Activated naive CD4-positive, alpha-beta T cell treated with anti-CD3 and anti-CD28 coated beads, Interleukin-2, amount 50 U/mL, for 24 hours (primary cell): ENCODE data around the gene PHLDB3.

Source experiments
- H3K27ac Mint-ChIP-seq: one replicate; pipeline ENCODE4 v1.8.0; 2021; ENCODE audit warnings: mild to moderate bottlenecking, mixed read lengths
- H3K27me3 Mint-ChIP-seq: one replicate; pipeline ENCODE4 v1.8.0; 2021; ENCODE audit warnings: mixed read lengths
- H3K36me3 Mint-ChIP-seq: one replicate; pipeline ENCODE4 v1.8.0; 2021; ENCODE audit warnings: mixed read lengths
- H3K4me1 Mint-ChIP-seq: one replicate; pipeline ENCODE4 v1.8.0; 2021; ENCODE audit warnings: mixed read lengths
- H3K4me3 Mint-ChIP-seq: one replicate; pipeline ENCODE4 v1.8.0; 2021; ENCODE audit warnings: mild to moderate bottlenecking, mixed read lengths
- H3K9me3 Mint-ChIP-seq: one replicate; pipeline ENCODE4 v1.8.0; 2021; ENCODE audit warnings: mixed read lengths

The PHLDB3 gene

DNA sequence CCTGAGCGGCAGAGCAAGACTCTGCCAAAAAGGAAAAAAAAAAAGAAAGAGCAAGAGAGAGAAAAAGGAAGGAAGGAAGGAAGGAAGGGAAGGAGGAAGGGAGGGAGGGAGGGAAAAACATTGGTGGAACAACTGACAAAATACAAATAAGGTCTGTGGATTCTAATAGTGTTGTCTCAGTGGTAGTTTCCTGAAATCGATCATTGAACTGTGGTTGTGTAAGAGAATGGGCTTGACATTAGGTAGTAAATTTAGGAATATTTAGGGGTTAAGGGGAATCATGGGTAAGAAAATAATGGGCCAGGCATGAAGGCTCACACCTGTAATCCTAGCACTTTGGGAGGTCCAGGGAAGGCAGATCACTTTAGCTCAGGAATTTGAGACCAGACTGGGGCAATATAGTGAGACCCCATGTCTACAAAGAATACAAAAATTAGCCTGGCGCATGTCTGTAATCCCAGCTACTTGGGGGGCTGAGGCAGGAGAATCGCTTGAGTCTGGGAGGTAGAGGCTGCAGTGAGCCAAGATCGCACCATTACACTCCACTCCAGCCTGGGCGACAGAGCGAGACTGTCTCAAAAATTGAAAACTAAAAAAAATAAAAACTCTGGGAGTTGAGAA, 14.5 kb downstream of the PHLDB3 start:
- H3K27ac Mint-ChIP-seq, result peak overlapping the region; percentile 69
- H3K36me3 Mint-ChIP-seq, result peaks cover 5% of the 10 kb centered on the region
- no peaks in the 10 kb centered on the region for H3K27me3 Mint-ChIP-seq
- H3K9me3 Mint-ChIP-seq, result no peaks in the 10 kb centered on the region
- no peak overlapping the region for H3K4me3 Mint-ChIP-seq
- peaks cover 10% of the 10 kb centered on the region for H3K4me1 Mint-ChIP-seq

DNA sequence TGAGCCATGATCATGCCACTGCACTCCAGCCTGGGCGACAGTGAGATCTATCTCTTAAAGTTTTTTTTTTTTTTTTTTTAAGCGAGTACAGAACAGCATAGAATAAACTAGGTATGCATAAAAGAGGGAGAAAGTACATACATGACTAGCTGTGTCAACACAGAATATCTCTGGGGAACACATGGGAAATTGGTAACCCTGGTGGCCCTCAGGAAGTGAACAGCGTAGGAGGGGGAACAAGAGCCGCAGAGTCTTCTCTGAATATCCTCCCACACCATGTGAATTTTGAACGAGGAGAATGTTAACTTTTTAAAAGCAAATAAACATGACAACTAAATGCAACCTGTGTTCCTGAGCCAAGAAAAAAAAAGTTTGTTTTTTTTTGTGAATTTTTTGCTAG, 15.2 kb downstream of the PHLDB3 start:
- Mint-ChIP-seq H3K27me3 (no peaks in the 10 kb centered on the region), H3K36me3 (peaks cover 2% of the 10 kb centered on the region), H3K9me3 (no peaks in the 10 kb centered on the region), H3K4me1 (peaks cover 10% of the 10 kb centered on the region), H3K27ac (no peak overlapping the region), H3K4me3 (no peak overlapping the region)

DNA sequence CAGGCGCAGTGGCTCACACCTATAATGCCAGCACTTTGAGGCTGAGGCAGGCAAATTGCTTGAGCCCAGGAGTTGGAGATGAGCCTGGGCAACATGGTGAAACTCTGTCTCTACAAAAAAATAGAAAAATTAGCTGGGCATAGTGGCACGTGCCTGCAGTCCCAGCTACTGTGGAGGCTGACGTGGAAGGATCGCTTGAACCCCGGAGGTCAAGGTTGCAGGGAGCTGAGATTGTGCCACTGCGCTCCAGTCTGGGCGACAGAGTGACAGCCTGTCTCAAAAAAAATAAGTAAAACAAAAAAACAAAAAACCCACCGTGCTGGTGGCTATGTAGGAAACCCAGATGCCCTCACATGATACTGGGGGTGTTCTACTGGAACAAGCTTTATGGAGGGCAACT, 16.4 kb downstream of the PHLDB3 start:
- Mint-ChIP-seq H3K4me1 (peaks cover 10% of the 10 kb centered on the region), H3K27me3 (no peaks in the 10 kb centered on the region), H3K4me3 (no peak overlapping the region), H3K36me3 (peaks cover 1% of the 10 kb centered on the region), H3K27ac (no peak overlapping the region), H3K9me3 (no peaks in the 10 kb centered on the region)

DNA sequence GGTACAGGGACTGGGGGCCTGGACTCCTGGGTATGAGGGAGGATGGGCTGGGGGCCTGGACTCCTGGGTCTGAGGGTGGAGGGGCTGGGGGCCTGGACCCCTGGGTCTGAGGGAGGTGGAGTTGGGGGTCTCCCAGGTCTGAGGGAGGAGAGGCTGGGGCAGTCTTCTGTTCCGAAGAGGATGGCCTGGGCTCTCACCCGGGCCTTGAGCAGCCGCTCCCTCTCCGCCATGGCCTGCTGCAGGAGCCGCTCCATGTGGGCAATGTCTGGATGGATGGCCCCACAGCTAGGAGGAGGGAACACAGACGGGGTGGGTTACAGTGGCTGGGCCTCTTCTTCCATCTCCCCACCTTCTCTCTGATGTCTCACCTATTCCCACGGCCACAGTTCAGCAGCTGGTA, 18.1 kb downstream of the PHLDB3 start:
- Mint-ChIP-seq H3K4me3 (no peak overlapping the region), H3K36me3 (peaks cover 1% of the 10 kb centered on the region), H3K27ac (no peak overlapping the region), H3K9me3 (no peaks in the 10 kb centered on the region), H3K27me3 (no peaks in the 10 kb centered on the region), H3K4me1 (peaks cover 10% of the 10 kb centered on the region)

DNA sequence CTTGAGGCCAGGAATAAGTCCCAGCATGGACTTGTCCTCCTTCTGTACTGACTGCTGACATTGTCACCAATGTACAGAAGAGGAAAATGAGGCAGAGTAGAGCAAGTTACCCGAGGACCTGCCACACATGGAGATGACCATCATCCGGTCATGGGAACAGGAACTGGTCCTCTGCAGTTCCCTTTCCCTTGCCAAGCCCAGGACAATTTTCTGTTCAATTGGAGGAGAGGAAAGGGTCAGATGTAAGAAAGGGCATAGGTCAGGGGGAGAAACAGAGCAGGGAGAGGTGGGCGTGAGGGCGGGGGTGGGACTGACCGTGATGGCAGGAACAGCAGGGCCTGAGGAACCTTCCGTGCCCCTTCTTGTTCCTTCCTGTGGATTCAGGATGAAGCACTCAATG, 18.6 kb downstream of the PHLDB3 start:
- Mint-ChIP-seq H3K4me1 (peaks cover 10% of the 10 kb centered on the region), H3K9me3 (no peaks in the 10 kb centered on the region), H3K27ac (no peak overlapping the region), H3K27me3 (no peaks in the 10 kb centered on the region), H3K36me3 (peaks cover 1% of the 10 kb centered on the region), H3K4me3 (no peak overlapping the region)

DNA sequence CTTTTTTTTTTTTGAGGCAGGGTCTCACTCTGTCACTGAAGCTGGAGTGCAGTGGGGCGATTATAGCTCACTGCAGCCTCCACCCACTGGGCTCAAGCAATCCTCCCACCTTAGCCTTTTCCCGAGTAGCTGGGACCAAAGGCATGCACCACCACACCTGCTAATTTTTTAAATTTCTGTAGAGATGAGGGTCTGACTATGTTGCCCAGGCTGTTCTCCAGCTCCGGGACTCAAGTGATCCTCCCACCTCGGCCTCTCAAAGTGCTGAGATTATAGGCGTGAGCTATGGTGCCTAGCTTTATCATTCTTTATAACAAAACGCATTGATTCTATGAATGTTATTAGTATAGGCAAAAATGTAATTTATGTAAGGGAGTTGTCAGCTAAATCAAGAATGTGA, 21.3 kb downstream of the PHLDB3 start:
- Mint-ChIP-seq H3K9me3 (no peaks in the 10 kb centered on the region), H3K27me3 (no peaks in the 10 kb centered on the region), H3K4me3 (no peak overlapping the region), H3K36me3 (peaks cover 1% of the 10 kb centered on the region), H3K27ac (no peak overlapping the region), H3K4me1 (no peaks in the 10 kb centered on the region)

DNA sequence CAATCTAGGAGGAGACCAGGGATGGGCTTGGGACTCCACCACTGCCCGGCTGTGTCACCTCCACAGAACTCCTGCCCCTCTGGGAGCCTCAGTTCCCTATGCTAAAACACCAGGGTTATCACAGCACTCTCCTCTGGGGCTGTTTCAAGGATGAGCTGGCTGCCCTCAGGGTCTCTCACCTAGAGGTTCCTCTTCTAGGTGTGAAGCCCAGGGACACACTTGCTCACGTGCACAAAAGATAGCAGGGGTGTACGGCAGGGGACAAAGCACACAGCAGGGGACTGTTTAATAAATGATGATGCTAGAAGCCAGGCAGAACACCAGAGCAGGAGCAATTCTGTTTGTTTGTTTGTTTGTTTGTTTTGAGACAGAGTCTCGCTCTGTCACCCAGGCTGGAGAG, 22.4 kb downstream of the PHLDB3 start:
- no peak overlapping the region for H3K27ac Mint-ChIP-seq
- H3K36me3 Mint-ChIP-seq, result peaks cover 7% of the 10 kb centered on the region

DNA sequence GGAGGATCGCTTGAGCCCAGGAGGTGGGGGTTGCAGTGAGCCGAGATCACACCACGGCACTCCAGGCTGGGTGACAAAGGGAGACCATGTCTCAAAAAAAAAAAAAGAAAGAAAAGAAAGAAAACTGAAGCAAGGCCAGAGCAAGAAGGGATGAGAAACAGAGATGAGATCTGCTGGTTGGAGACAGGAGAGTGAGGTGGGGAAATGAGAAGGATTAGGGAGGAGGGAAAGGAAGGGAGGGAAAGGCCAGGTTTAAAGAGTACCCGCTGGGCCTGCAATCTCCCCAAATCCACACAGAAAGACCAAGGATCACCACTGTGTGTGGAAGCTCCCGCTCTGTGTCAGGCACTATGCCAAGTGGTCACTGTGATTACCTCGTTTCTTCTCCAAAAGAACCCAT, 22.8 kb downstream of the PHLDB3 start:
- Mint-ChIP-seq H3K27ac (no peak overlapping the region), H3K36me3 (peaks cover 8% of the 10 kb centered on the region), H3K4me1 (no peaks in the 10 kb centered on the region), H3K9me3 (no peaks in the 10 kb centered on the region), H3K27me3 (no peaks in the 10 kb centered on the region), H3K4me3 (no peak overlapping the region)

More for the DNA sequence above, 22.4 kb downstream of the PHLDB3 start:
- H3K4me1 Mint-ChIP-seq, result no peaks in the 10 kb centered on the region
- H3K9me3 Mint-ChIP-seq, result no peaks in the 10 kb centered on the region
- H3K27me3 Mint-ChIP-seq, result no peaks in the 10 kb centered on the region
- no peak overlapping the region for H3K4me3 Mint-ChIP-seq

DNA sequence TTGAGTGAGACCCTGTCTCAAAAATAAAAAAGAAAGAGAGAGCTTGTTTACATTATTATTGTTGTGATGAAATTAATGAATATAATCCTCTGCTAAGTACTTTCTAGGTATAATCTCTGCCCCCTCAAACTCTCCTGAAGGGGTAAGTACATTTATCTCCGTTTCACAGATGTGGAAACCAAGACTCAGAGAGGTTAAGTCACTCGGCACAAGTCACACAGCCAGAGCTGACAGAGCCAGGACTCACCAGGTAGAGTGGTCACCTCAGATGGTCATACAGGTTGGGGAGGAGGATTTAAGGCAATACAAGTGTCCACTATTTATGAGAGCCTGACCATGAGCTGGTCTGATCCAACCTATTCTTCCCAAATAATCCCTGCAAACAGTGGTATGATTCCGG, 24.0 kb downstream of the PHLDB3 start:
- no peaks in the 10 kb centered on the region for H3K27me3 Mint-ChIP-seq
- no peak overlapping the region for H3K4me3 Mint-ChIP-seq
- peaks cover 7% of the 10 kb centered on the region for H3K4me1 Mint-ChIP-seq
- H3K27ac Mint-ChIP-seq, result no peak overlapping the region
- peaks cover 8% of the 10 kb centered on the region for H3K36me3 Mint-ChIP-seq
- H3K9me3 Mint-ChIP-seq, result peaks cover under 1% of the 10 kb centered on the region

DNA sequence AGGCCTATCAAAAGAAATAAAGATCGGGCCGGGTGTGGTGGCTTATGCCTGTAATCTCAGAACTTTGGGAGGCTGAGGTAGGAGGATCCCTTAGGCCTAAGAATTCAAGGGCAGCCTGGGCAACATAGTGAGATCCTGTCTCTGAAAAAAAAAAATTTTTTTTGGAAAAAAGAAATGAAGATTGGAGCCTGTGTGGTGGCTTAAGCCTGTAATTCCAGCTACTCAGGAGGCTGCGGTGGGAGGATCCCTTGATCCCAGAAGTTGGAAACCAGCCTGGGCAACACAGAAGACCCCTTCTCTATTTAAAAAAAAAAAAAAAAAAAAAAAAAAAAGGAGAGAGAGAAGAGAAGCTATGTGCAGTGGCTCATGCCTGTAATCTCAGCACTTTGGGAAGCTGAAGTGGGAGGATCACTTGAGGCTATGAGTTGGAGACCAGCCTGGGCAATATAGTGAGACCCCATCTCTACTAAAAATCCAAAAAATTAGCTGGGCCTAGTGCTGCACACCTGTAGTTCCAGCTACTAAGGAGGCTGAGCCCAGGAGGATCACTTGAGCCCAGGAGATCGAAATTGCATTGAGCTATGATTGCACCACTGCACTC, 24.5 kb downstream of the PHLDB3 start:
- Mint-ChIP-seq H3K4me1 (peaks cover 11% of the 10 kb centered on the region), H3K27ac (no peak overlapping the region), H3K36me3 (peaks cover 12% of the 10 kb centered on the region)

DNA sequence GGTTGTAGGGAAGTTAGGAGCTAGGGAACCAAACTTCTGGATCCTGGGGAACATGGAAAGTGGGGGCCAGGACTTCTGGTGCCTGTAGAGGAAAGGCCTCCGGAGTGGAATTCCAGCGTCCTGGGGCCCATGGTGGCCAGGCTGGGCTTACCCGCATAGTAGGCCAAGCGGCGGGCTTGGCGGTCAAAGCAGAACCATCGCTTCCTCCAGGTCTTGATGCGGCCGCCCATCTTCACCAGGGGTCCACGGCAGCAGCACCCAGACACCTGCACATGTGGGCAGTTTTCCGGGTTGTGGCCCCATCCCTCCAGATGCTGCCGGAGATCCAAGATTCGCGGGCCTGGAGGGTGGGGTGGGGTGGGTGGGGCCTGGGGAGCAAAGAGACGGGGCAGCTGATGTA, 25.3 kb downstream of the PHLDB3 start:
- Mint-ChIP-seq H3K4me3 (no peak overlapping the region), H3K4me1 (peaks cover 14% of the 10 kb centered on the region), H3K27me3 (no peaks in the 10 kb centered on the region), H3K27ac (no peak overlapping the region), H3K9me3 (peaks cover 3% of the 10 kb centered on the region), H3K36me3 (peaks cover 12% of the 10 kb centered on the region)

More for the DNA sequence above, 24.5 kb downstream of the PHLDB3 start:
- Mint-ChIP-seq H3K27me3 (no peaks in the 10 kb centered on the region), H3K4me3 (no peak overlapping the region), H3K9me3 (peaks cover 3% of the 10 kb centered on the region)

DNA sequence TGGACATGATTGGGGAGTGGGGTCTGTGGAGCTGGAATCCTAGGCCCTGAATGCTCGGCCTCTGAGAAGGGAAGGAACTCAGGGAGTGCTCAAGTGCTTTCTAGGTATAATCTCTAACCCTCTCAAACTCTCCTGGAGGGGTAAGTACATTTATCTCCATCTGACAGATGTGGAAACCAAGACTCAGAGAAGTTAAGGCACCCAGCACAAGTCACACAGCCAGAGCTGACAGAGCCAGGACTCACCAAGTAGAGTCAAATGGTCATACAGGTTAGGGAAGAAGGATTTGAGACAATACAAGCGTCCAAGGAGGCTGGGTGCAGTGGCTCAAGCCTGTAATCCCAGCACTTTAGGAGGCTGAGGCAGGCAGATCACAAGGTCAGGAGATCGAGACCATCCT, 26.2 kb downstream of the PHLDB3 start:
- peak overlapping the region; percentile 31 for H3K27ac Mint-ChIP-seq
- H3K4me1 Mint-ChIP-seq, result peaks cover 23% of the 10 kb centered on the region
- H3K27me3 Mint-ChIP-seq, result no peaks in the 10 kb centered on the region
- H3K9me3 Mint-ChIP-seq, result peaks cover 3% of the 10 kb centered on the region
- H3K4me3 Mint-ChIP-seq, result no peak overlapping the region
- H3K36me3 Mint-ChIP-seq, result peaks cover 12% of the 10 kb centered on the region

DNA sequence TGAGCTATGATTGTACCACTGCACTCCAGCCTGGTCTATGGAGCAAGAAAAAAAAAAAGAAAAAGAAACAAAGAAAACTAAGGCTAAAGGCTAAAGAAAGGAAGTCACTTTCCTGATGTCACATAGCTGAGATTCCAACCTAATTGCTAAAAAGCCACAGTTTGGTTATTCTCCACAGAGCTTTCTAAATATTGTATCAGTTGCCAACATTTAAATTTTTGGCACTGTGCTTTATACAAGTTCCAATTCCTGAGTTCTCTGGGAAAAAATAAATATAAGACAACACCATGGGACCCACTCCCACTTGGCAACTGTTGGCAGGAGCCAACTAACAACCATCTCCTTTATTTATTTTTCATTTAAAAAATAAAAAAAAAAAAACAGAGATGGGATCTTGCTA, 27.9 kb downstream of the PHLDB3 start:
- Mint-ChIP-seq H3K36me3 (peaks cover 12% of the 10 kb centered on the region), H3K9me3 (peaks cover 3% of the 10 kb centered on the region), H3K27me3 (no peaks in the 10 kb centered on the region), H3K27ac (no peak overlapping the region), H3K4me1 (peaks cover 38% of the 10 kb centered on the region), H3K4me3 (no peak overlapping the region)

DNA sequence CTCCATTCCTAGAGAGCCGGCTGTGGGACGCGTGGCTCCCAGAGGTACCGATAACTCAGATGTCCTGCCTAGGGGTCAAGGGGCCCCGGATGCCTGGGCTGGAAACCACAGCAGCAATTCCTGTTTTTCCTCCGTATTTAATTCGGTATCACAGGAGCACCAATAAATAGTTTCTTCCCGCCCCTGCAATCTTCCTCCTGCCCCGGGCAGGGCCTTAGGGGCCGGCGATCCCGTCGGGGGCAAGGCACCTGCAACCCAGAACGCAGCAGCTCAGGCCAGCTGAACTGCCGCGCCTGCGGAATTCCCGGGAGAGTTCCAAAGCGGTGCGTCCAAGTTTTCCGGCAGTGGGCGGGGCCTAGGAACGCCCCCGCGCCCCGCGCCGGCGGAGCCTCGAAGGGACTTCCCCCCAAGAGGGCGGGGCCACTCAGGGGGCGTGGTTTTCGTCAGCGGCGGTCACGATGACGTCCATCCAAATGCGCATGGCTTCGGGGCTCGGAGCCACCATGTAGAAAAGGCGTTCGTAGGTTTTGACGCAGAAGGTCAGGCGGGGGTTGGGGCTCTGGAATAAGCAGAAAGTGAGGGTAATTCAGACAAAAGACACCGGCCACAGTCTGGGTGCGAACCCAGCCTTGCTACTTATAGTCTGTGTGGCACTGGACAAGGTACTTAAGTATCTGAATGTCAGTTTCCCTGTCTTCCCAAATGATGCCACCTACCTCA, 29.4 kb downstream of the PHLDB3 start:
- Mint-ChIP-seq H3K4me1 (peaks cover 53% of the 10 kb centered on the region), H3K4me3 (peak overlapping the region; percentile 83), H3K9me3 (peaks cover 3% of the 10 kb centered on the region), H3K36me3 (peaks cover 12% of the 10 kb centered on the region), H3K27ac (peak overlapping the region; percentile 97), H3K27me3 (no peaks in the 10 kb centered on the region)

DNA sequence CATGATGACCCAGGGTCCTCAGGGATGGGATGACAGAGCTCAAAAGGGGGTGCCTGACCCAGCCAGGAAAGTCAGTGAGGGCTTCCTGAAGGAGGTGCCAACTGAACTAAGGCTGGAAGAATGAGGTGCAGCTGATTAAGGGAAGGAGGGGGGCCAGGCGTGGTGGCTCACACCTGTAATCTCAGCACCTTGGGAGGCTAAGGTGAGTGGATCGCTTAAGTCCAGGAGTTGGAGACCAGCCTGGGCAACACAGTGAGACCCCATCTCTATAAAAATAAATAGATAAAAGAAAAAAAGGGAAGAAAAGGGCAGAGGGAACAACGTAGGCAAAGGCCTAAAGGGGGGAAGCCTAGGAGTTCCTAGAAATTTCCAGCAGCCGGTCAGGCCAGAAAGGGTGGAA, 30.1 kb downstream of the PHLDB3 start:
- H3K36me3 Mint-ChIP-seq, result peaks cover 12% of the 10 kb centered on the region
- no peaks in the 10 kb centered on the region for H3K27me3 Mint-ChIP-seq
- peaks cover 60% of the 10 kb centered on the region for H3K4me1 Mint-ChIP-seq
- H3K27ac Mint-ChIP-seq, result peak overlapping the region; percentile 35
- H3K4me3 Mint-ChIP-seq, result peak overlapping the region; percentile 16
- peaks cover 3% of the 10 kb centered on the region for H3K9me3 Mint-ChIP-seq

DNA sequence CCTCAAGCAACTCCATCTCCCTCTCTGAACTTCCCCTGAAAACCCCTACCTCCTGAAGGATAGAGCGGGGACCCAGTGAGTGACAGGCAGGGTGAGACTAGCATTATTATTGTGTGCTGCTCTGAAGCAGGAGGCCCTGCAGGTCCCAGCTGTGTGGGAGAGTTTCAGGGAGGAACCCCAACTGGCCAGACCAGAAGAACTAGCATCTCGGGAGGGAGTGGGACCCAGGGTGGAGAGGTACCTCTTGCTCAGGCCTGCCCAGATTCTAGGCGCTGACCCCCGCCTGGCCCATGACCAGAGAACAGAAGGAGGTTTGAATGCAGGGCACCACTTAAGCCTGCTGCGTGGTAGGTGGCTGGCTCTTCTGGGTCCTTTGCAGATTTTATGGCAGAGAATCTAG, 33.5 kb downstream of the PHLDB3 start:
- peak overlapping the region; percentile 11 for H3K4me3 Mint-ChIP-seq
- H3K36me3 Mint-ChIP-seq, result peaks cover 3% of the 10 kb centered on the region
- no peak overlapping the region for H3K27ac Mint-ChIP-seq
- H3K9me3 Mint-ChIP-seq, result peaks cover 3% of the 10 kb centered on the region
- H3K27me3 Mint-ChIP-seq, result no peaks in the 10 kb centered on the region
- peaks cover 86% of the 10 kb centered on the region for H3K4me1 Mint-ChIP-seq
